K562 (cell line): ENCODE data around the gene SLC25A11. TPM values are rescaled to one million over a fixed set of nuclear protein-coding genes. Genes with fewer than 3 reads are reported as not detected.
A peak's percentile ranks its signal among the peaks of the same experiment; 100 is the strongest.

Experiments used
- ATF1 ChIP-seq, 2 experiments: fragments of 450-650 bp in 1 of 2; IDR thresholded peaks; 2 replicates each; pipeline ENCODE4 v1.6.1; 2016; ENCODE audit warnings: missing compliant biosample characterization in 1 of 2, missing genetic modification characterization in 1 of 2
- BCLAF1 ChIP-seq, 2 experiments: fragments of 450-650 bp in 1 of 2; IDR thresholded peaks; 2 replicates each; pipeline ENCODE4 v1.6.1; 2011 to 2017; ENCODE audit warnings: low read depth in 2 of 2, antibody characterized with exemption in 1 of 2, borderline replicate concordance in 1 of 2, low read length in 1 of 2, mild to moderate bottlenecking in 1 of 2, mixed read lengths in 1 of 2; ENCODE audit not compliant: control insufficient read depth in 1 of 2
- CBX3 ChIP-seq, 2 experiments: IDR thresholded peaks; 1 replicate in 1 of 2; 2 replicates in 1 of 2; pipeline ENCODE4 v1.6.1; 2012; ENCODE audit warnings: inconsistent platforms in 2 of 2, low read length in 2 of 2, borderline replicate concordance in 1 of 2, control low read depth in 1 of 2
- DEAF1 ChIP-seq: fragments of 450-650 bp; formaldehyde crosslinking; IDR thresholded peaks from 2 replicates; pipeline ENCODE4 v1.4.0; 2020; ENCODE audit warnings: mild to moderate bottlenecking, moderate library complexity
- HNRNPL ChIP-seq: fragments of 200-400 bp; formaldehyde crosslinking; IDR thresholded peaks from 2 replicates; pipeline ENCODE4 v1.6.1; 2017; ENCODE audit warnings: low read depth, mild to moderate bottlenecking, low read length
- KLF13 ChIP-seq: fragments of 450-650 bp; IDR thresholded peaks from 2 replicates; pipeline ENCODE4 v1.6.1; 2016; ENCODE audit warnings: missing genetic modification characterization, low read depth, mild to moderate bottlenecking, missing compliant biosample characterization, moderate library complexity, borderline replicate concordance
- MTA2 ChIP-seq: fragments of 450-650 bp; IDR thresholded peaks from 2 replicates; pipeline ENCODE4 v1.6.1; 2016; ENCODE audit warnings: low read depth
- PML ChIP-seq: IDR thresholded peaks from 2 replicates; pipeline ENCODE4 v1.6.1; 2012; ENCODE audit warnings: low read length, inconsistent platforms
- POU5F1 ChIP-seq: fragments of 150-350 bp; IDR thresholded peaks from 2 replicates; pipeline ENCODE4 v1.6.1; 2014; ENCODE audit warnings: borderline replicate concordance, low read length, low read depth, mild to moderate bottlenecking; ENCODE audit not compliant: partially characterized antibody
- RFX7 ChIP-seq: fragments of 250-450 bp; sonication (Bioruptor Pico); IDR thresholded peaks from 2 replicates; pipeline ENCODE4 v1.5.1; 2021; ENCODE audit warnings: mild to moderate bottlenecking
- TAF1 ChIP-seq: IDR thresholded peaks from 2 replicates; pipeline ENCODE4 v1.6.1; 2011; ENCODE audit warnings: mild to moderate bottlenecking, low read length, moderate library complexity; ENCODE audit not compliant: insufficient read depth, control insufficient read depth, severe bottlenecking; ENCODE audit errors: extremely low read depth
- TCFL5 ChIP-seq: fragments of 250-450 bp; sonication (Bioruptor Pico); conservative IDR thresholded peaks from 2 replicates; pipeline ENCODE4 v1.6.1; 2021; ENCODE audit warnings: mild to moderate bottlenecking, moderate library complexity, matching md5 sums
- USF2 ChIP-seq: sonication (generic); formaldehyde crosslinking; IDR thresholded peaks from 2 replicates; pipeline ENCODE4 v1.5.0; 2020; ENCODE audit warnings: missing genetic modification reagents
- ZBED1 ChIP-seq: IDR thresholded peaks from 2 replicates; pipeline ENCODE4 v1.6.1; 2014
- ZBTB33 ChIP-seq: sonication (generic); formaldehyde crosslinking; IDR thresholded peaks from 2 replicates; pipeline ENCODE4 v1.8.1; 2023; ENCODE audit warnings: mild to moderate bottlenecking, missing genetic modification reagents
- ZFX ChIP-seq: sonication (generic); formaldehyde crosslinking; IDR thresholded peaks from 2 replicates; pipeline ENCODE4 v1.8.0; 2022; ENCODE audit warnings: mild to moderate bottlenecking, missing genetic modification reagents, moderate library complexity
- ZNF449 ChIP-seq: fragments of 250-450 bp; sonication (Bioruptor Pico); IDR thresholded peaks from 2 replicates; pipeline ENCODE4 v1.8.0; 2022; ENCODE audit warnings: moderate library complexity, mild to moderate bottlenecking, inconsistent platforms
- polyA plus RNA-seq, 8 experiments: library from polyadenylated mRNA; depleted of rRNA in 4 of 8; stranded (reverse) in 5 of 8; unstranded in 3 of 8; fragments of >200 nt; fragmentation: Nextera tagmentation in 2 of 8; fragmentation: Illumina TruSeq in 1 of 8; extraction: Ambion mirVana in 2 of 8; extraction: Trizol in 1 of 8; gene quantifications; 2 replicates each; pipeline versions ENCODE4 v1.2.1 to v1.2.3, GENCODE V29; 2011 to 2014; ENCODE audit warnings: inconsistent platforms in 1 of 8, missing spikeins in 1 of 8
- total RNA-seq, 7 experiments: library from RNA; depleted of rRNA in 6 of 7; stranded (reverse); fragments of >200 nt in 6 of 7; fragmentation: Illumina TruSeq in 2 of 7; extraction: Trizol in 2 of 7; gene quantifications; 2 replicates each; pipeline versions ENCODE4 v1.2.1 to v1.2.3, GENCODE V29; 2011 to 2021; ENCODE audit warnings: low replicate concordance in 1 of 7

Gene SLC25A11
- total and polyA plus RNA-seq, 9 of the 15 experiments (the other 6 are each of a cell fraction or from before 2014, with no cell fraction given) = 3.1 to 56.7 (median 32.9) TPM

GRCh38 chr17:4986951-4987766 lies 47.3 kb upstream of the SLC25A11 start, which contains the start of gene CAMTA2 (continued):
- TF ChIP-seq BCLAF1 (IDR thresholded peaks at IDR 0.05; ENCODE audit: borderline replicate concordance in 1 of 2, control insufficient read depth in 1 of 2, low read depth in 2 of 2, low read length in 1 of 2) (no peak), KLF13 (tag) (peak; percentile 54; the same call in 1 of the 2 replicates), PML (peak; percentile 65), HNRNPL (peak; percentile 86), POU5F1 (no peak), TCFL5 (CRISPR knock-in tag) (no peak), DEAF1 (CRISPR knock-in tag) (no peak), ZBTB33 (CRISPR knock-in tag) (peak; percentile 55), TAF1 (peak; percentile 59), ZFX (CRISPR knock-in tag) (peak; percentile 78), MTA2 (0 out of 2 replicates have a peak, but pooled peaks have one; percentile 12), USF2 (no peak), ZNF449 (CRISPR knock-in tag) (no peak), ZBED1 (no peak), ATF1 (CRISPR knock-in tag; IDR thresholded peaks at IDR 0.05) (0 out of 2 replicates have a peak, but pooled peaks have one; percentile 31), ATF1 (tag; IDR thresholded peaks at IDR 0.05) (peak; percentile 95), CBX3 (IDR thresholded peaks at IDR 0.05; ENCODE audit: borderline replicate concordance in 1 of 2, low read length in 2 of 2) (peak in 1 of 2 experiments; percentile 67; a peak in 1 of 3 replicates), RFX7 (CRISPR knock-in tag) (no peak)
